RWPE2 (cell line): ENCODE data around the gene SCAND1.
A peak's percentile ranks its signal among the peaks of the same experiment; 100 is the strongest.
"Not testable (repeated sequence)": the region's sequence is repeated elsewhere in the genome, so short reads cannot be mapped to it uniquely, and the experiment has no call there.

Experiments used
- ATAC-seq: fragments of 200-7000 bp; cut with Tn5 transposase; 3 replicates; pipeline ENCODE4 v1.9.1; 2021; ENCODE audit warnings: low read depth
- DNase-seq: peaks from one replicate; pipeline ENCODE4 v3.0.0-alpha.2; 2020; ENCODE audit warnings: low spot score
- H3K27ac ChIP-seq: fragments of 450-650 bp; 2 replicates; pipeline ENCODE4 v1.5.1; 2017; ENCODE audit warnings: mild to moderate bottlenecking; ENCODE audit not compliant: poor library complexity, severe bottlenecking
- H3K27me3 ChIP-seq: fragments of 250-450 bp; sonication (Bioruptor Pico); 2 replicates; pipeline ENCODE4 v1.5.1; 2021; ENCODE audit warnings: mild to moderate bottlenecking, moderate library complexity; ENCODE audit not compliant: insufficient read depth, poor library complexity, severe bottlenecking
- H3K36me3 ChIP-seq: fragments of 250-450 bp; sonication (Bioruptor Pico); 2 replicates; pipeline ENCODE4 v1.5.1; 2020; ENCODE audit warnings: low read depth, mild to moderate bottlenecking, moderate library complexity
- H3K4me1 ChIP-seq: fragments of 250-450 bp; sonication (Bioruptor Pico); 2 replicates; pipeline ENCODE4 v1.5.1; 2021; ENCODE audit warnings: mild to moderate bottlenecking, moderate library complexity; ENCODE audit not compliant: insufficient read depth, poor library complexity, severe bottlenecking
- H3K4me3 ChIP-seq: fragments of 250-450 bp; sonication (Bioruptor Pico); 2 replicates; pipeline ENCODE4 v1.5.1; 2021; ENCODE audit warnings: mild to moderate bottlenecking, moderate library complexity; ENCODE audit not compliant: severe bottlenecking
- H3K9me3 ChIP-seq: fragments of 250-450 bp; sonication (Bioruptor Pico); 2 replicates; pipeline ENCODE4 v1.5.1; 2021; ENCODE audit warnings: mild to moderate bottlenecking, moderate library complexity; ENCODE audit not compliant: severe bottlenecking
- CTCF ChIP-seq: fragments of 450-650 bp; IDR thresholded peaks from one replicate; pipeline ENCODE4 v1.5.1; 2017; ENCODE audit warnings: mild to moderate bottlenecking, moderate library complexity; ENCODE audit not compliant: poor library complexity, severe bottlenecking

SCAND1 gene

GRCh38 chr20:35956616-35957015 lies 2.3 kb upstream of the SCAND1 start:
- no peak for ATAC-seq
- no peak overlapping the region for H3K27ac ChIP-seq
- H3K4me1 ChIP-seq: peaks cover 10% of the 10 kb centered on the region
- no peaks in the 10 kb centered on the region for H3K36me3 ChIP-seq
- no peaks in the 10 kb centered on the region for H3K9me3 ChIP-seq
- H3K4me3 ChIP-seq: no peak overlapping the region
- H3K27me3 ChIP-seq: no peaks in the 10 kb centered on the region
- DNase-seq: no peak
- TF ChIP-seq CTCF: no peak

- Histone ChIP-seq H3K27ac (peak overlapping the region; percentile 94), H3K4me3 (peak overlapping the region; percentile 85), H3K9me3 (no peaks in the 10 kb centered on the region), H3K27me3 (no peaks in the 10 kb centered on the region), H3K4me1 (peaks cover 10% of the 10 kb centered on the region), H3K36me3 (no peaks in the 10 kb centered on the region)
- no peak for TF ChIP-seq CTCF
- no peak for DNase-seq
- peak; percentile 1; the same call in 2 of the 3 replicates for ATAC-seq
Observed at GRCh38 chr20:35954907-35955251, 577 bp upstream of the SCAND1 start.

GRCh38 chr20:35953387-35954199 lies 709 bp downstream of the SCAND1 start:
- peak; percentile 89 for DNase-seq
- Histone ChIP-seq H3K27me3 (no peaks in the 10 kb centered on the region), H3K9me3 (no peaks in the 10 kb centered on the region), H3K36me3 (peaks cover 5% of the 10 kb centered on the region), H3K4me1 (peaks cover 10% of the 10 kb centered on the region), H3K27ac (peak overlapping the region; percentile 94), H3K4me3 (peak overlapping the region; percentile 85)
- no peak for TF ChIP-seq CTCF
- ATAC-seq: peak; percentile 24

GRCh38 chr20:35952480-35953386 lies 1.6 kb downstream of the SCAND1 start:
- DNase-seq: no peak
- Histone ChIP-seq H3K9me3 (no peaks in the 10 kb centered on the region), H3K4me1 (peaks cover 10% of the 10 kb centered on the region), H3K4me3 (peak overlapping the region; percentile 85), H3K27me3 (no peaks in the 10 kb centered on the region), H3K27ac (peak overlapping the region; percentile 94), H3K36me3 (peaks cover 14% of the 10 kb centered on the region)
- TF ChIP-seq CTCF: no peak
- 0 out of 3 replicates have a peak, but pooled peaks have one; percentile 5 for ATAC-seq

GRCh38 chr20:35952080-35952479 lies 2.2 kb downstream of the SCAND1 start:
- not testable (repeated sequence) for DNase-seq, ATAC-seq, H3K4me3 ChIP-seq, H3K4me1 ChIP-seq, H3K27ac ChIP-seq, H3K27me3 ChIP-seq, H3K9me3 ChIP-seq
- peaks cover 21% of the 10 kb centered on the region for H3K36me3 ChIP-seq
